ENCODE results near the gene MTARC1.

Gene MTARC1

DNA sequence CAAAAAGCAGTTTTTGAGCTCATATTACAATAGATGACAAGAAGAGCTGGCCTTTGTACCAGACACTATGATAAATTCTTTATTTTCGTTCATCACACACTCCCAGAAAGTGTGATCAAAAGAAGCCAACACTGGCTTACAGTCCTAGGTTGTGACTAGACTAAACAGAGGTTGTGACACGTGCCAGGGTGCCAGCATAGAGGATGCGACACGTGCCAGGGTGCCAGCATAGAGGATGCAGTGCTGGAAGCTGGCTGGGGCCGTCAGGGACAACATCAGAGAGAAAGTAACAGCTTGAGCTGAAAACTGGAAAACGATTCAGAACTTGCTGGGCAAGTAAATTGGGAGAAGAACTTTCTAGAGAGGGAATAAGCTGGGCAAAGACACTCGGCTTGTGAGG lies 2.2 kb downstream of the MTARC1 start:
- TF ChIP-seq CTCF (IDR thresholded peaks at IDR 0.05; ENCODE audit: borderline replicate concordance, control extremely low read depth, extremely low read depth, insufficient read depth, missing control alignments): no peak
- DNase-seq (ENCODE audit: low spot score): no peak
- in situ Hi-C loops (cut with MboI; ENCODE audit: low sequenced_read_pairs, unreplicated experiment): loop anchor here (25.0 kb wide), 2 partner anchors 502 to 952 kb away; no protein-coding TSS in a partner anchor

DNA sequence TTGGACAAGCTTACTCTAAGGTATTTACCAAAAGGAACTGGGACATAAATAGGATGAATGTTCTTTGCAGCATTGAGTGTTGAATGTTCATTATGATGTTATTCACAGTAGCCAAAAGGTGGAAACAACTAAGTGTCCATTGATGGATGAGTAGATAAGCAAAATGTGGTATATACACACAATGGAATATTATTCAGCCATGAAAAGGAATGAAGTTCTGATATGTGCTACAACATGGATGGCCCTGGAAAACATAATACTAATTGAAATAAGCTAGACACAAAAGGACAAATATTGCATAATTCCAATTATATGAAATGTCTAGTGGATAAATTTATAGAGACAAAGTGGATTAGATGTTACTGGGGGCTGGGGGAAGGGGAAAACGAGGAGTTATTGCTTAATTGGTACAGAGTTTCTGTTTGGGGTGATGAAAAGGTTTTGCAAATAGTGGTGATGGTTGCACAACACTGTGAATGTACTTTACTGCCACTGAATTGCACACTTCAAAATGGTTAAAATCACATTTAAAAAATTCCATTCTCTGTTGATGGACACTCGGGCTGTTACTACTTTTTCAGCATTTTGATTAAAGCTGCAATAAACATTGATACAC lies 2.9 kb downstream of the MTARC1 start:
- DNase-seq (ENCODE audit: low spot score): no peak
- in situ Hi-C loops (cut with MboI; ENCODE audit: low sequenced_read_pairs, unreplicated experiment): loop anchor here (25.0 kb wide), 2 partner anchors 502 to 952 kb away; no protein-coding TSS in a partner anchor
- no peak for TF ChIP-seq CTCF (IDR thresholded peaks at IDR 0.05; ENCODE audit: borderline replicate concordance, control extremely low read depth, extremely low read depth, insufficient read depth, missing control alignments)

DNA sequence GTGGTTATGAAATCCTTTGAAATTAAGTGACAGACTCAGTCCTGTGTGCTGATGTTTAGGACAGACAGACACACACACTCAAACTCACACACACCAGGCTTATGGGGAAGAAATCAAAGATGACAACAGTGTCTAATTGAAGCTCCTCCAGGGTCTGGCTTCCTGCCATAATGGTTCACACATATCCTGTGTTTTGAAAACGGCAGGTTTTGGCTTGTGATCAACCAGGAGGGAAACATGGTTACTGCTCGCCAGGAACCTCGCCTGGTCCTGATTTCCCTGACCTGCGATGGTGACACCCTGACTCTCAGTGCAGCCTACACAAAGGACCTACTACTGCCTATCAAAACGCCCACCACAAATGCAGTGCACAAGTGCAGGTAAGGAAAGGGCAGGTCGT lies 4.6 kb downstream of the MTARC1 start:
- in situ Hi-C loops (cut with MboI; ENCODE audit: low sequenced_read_pairs, unreplicated experiment): loop anchor here (25.0 kb wide), 2 partner anchors 504 to 954 kb away; no protein-coding TSS in a partner anchor
- DNase-seq (ENCODE audit: low spot score): no peak
- no peak for TF ChIP-seq CTCF (IDR thresholded peaks at IDR 0.05; ENCODE audit: borderline replicate concordance, control extremely low read depth, extremely low read depth, insufficient read depth, missing control alignments)

DNA sequence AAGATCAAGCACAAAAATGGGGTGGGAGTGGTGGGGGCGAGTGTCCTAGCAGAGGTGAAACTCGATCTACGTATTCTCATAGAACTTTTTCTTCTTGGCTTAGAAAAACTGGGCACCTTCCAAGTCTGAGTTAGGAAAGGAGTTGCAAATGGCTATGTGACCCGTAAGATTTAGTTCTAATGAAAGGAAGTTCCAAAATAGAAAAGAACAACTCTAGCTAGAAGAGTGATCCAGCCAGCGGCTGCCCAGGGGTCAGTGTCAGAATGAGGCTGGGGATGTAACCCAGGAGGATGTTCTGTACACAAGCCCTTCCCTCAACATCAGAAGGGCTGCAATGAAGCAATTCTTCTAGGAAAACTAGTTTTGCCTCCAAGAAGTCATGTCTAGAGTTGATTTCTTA lies 5.2 kb downstream of the MTARC1 start:
- TF ChIP-seq CTCF (IDR thresholded peaks at IDR 0.05; ENCODE audit: borderline replicate concordance, control extremely low read depth, extremely low read depth, insufficient read depth, missing control alignments): no peak
- DNase-seq (ENCODE audit: low spot score): no peak
- in situ Hi-C loops (cut with MboI; ENCODE audit: low sequenced_read_pairs, unreplicated experiment): loop anchor here (25.0 kb wide), 2 partner anchors 505 to 955 kb away; no protein-coding TSS in a partner anchor

DNA sequence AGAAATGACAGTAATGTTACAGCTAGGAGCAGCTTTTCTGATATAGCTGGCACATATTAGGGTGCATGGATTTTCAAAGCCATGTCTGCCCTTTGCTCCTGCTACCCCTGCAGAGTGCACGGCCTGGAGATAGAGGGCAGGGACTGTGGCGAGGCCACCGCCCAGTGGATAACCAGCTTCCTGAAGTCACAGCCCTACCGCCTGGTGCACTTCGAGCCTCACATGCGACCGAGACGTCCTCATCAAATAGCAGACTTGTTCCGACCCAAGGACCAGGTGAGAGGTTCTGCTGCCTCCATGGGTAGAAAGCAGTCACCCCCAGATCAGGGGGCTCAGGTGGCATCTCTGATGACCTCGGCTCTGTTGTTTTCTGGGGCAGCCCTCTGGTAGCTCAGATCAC lies 9.8 kb downstream of the MTARC1 start:
- no peak for TF ChIP-seq CTCF (IDR thresholded peaks at IDR 0.05; ENCODE audit: borderline replicate concordance, control extremely low read depth, extremely low read depth, insufficient read depth, missing control alignments)

DNA sequence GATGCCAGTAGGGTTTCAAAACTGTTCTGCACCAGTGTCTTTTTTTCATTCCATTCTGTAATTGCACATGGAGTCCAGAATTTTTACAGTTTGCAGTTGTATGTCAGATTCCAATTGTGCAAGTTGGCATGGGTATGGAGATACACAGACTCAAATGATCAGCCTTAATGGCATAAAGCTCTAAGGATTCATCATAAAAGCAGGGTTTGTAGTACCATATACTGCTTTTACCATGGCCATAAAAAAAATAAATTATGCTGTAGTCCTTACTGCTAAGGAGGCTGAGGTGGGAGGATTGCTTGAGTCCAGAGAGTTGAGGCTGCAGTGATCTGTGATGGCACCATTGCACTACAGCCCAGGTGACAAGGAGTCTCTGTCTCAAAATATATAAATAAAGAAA lies 10.3 kb downstream of the MTARC1 start:
- in situ Hi-C loops (cut with MboI; ENCODE audit: low sequenced_read_pairs, unreplicated experiment): loop anchor here (25.0 kb wide), 2 partner anchors 510 to 960 kb away; no protein-coding TSS in a partner anchor
- no peak for TF ChIP-seq CTCF (IDR thresholded peaks at IDR 0.05; ENCODE audit: borderline replicate concordance, control extremely low read depth, extremely low read depth, insufficient read depth, missing control alignments)
- DNase-seq (ENCODE audit: low spot score): no peak

More for the DNA sequence above, 9.8 kb downstream of the MTARC1 start:
- no peak for DNase-seq (ENCODE audit: low spot score)
- in situ Hi-C loops (cut with MboI; ENCODE audit: low sequenced_read_pairs, unreplicated experiment): loop anchor here (25.0 kb wide), 2 partner anchors 509 to 959 kb away; no protein-coding TSS in a partner anchor

All from GM13976 (cell line).